Panc1 (cell line): ENCODE data around the gene FSTL1. TPM values are rescaled to one million over a fixed set of nuclear protein-coding genes. Genes with fewer than 3 reads are reported as not detected.

ENCODE experiments used
- ATAC-seq: fragments of 200-7000 bp; cut with Tn5 transposase; 2 replicates; pipeline ENCODE4 v1.9.1; 2020; ENCODE audit warnings: mild to moderate bottlenecking, moderate library complexity
- BruUV-seq: library from RNA; stranded (reverse); fragments of 400-500 nt; replicated peaks from 2 replicates; lab custom pipeline; 2021; lab: Mats Ljungman, UMichigan
- CTCF ChIA-PET: fragments of 300-600 bp; sonication (Branson Sonifier 250); formaldehyde crosslinking; loops from one replicate; lab custom pipeline; 2022; ENCODE audit warnings: antibody characterized with exemption; lab: Charles Lee
- POLR2A ChIA-PET: fragments of 300-600 bp; sonication (Branson Sonifier 250); formaldehyde crosslinking; loops from one replicate; lab custom pipeline; 2022; ENCODE audit warnings: antibody characterized with exemption; lab: Charles Lee
- DNase-seq: peaks from one replicate; pipeline ENCODE4 v3.0.0-alpha.2; 2010; ENCODE audit warnings: low read depth, low spot score
- H3K27ac ChIP-seq: 2 replicates; pipeline ENCODE4 v1.5.1; 2011; ENCODE audit warnings: mild to moderate bottlenecking, low read length, inconsistent platforms
- H3K27me3 ChIP-seq: fragments of 200-500 bp; sonication (Bioruptor generic); 2 replicates; pipeline ENCODE4 v1.6.0; 2014; ENCODE audit warnings: low read length, inconsistent platforms; ENCODE audit not compliant: control insufficient read depth, insufficient read depth
- H3K36me3 ChIP-seq: fragments of 200-500 bp; sonication (Bioruptor generic); 2 replicates; pipeline ENCODE4 v1.5.1; 2014; ENCODE audit warnings: inconsistent platforms, mild to moderate bottlenecking, low read length, moderate library complexity; ENCODE audit not compliant: control insufficient read depth, insufficient read depth
- H3K4me1 ChIP-seq: 2 replicates; pipeline ENCODE4 v1.5.1; 2011; ENCODE audit warnings: inconsistent platforms, mild to moderate bottlenecking, low read length, moderate library complexity; ENCODE audit not compliant: control insufficient read depth, insufficient read depth
- H3K4me3 ChIP-seq, 2 experiments: 2 replicates each; pipeline ENCODE4 v1.5.1; 2011 to 2012; ENCODE audit warnings: low read depth in 2 of 2, low read length in 2 of 2, mild to moderate bottlenecking in 2 of 2, inconsistent platforms in 1 of 2, moderate library complexity in 1 of 2
- H3K9me3 ChIP-seq: fragments of 200-500 bp; sonication (Bioruptor generic); 2 replicates; pipeline ENCODE4 v1.5.1; 2014; ENCODE audit warnings: low read depth, mild to moderate bottlenecking, inconsistent platforms, low read length, moderate library complexity; ENCODE audit not compliant: control insufficient read depth, insufficient read depth
- CTCF ChIP-seq: fragments of 450-650 bp; IDR thresholded peaks from 2 replicates; pipeline ENCODE4 v1.5.1; 2017; ENCODE audit warnings: mild to moderate bottlenecking
- POLR2AphosphoS5 ChIP-seq: IDR thresholded peaks from 2 replicates; pipeline ENCODE4 v1.6.1; 2012; ENCODE audit warnings: mild to moderate bottlenecking, low read depth, low read length, moderate library complexity
- REST ChIP-seq, 2 experiments: IDR thresholded peaks; 2 replicates each; pipeline ENCODE4 v1.6.1; 2011 to 2012; ENCODE audit warnings: low read depth in 2 of 2, control low read depth in 1 of 2, low read length in 1 of 2, mild to moderate bottlenecking in 1 of 2, moderate library complexity in 1 of 2; ENCODE audit not compliant: insufficient read depth in 1 of 2
- SIN3A ChIP-seq: IDR thresholded peaks from 2 replicates; pipeline ENCODE4 v1.6.1; 2012; ENCODE audit warnings: low read depth, mild to moderate bottlenecking, low read length, moderate library complexity, borderline replicate concordance; ENCODE audit not compliant: insufficient read depth
- TCF7L2 ChIP-seq: IDR thresholded peaks from 2 replicates; pipeline ENCODE4 v1.6.1; 2011; ENCODE audit warnings: mild to moderate bottlenecking, low read depth, low read length, inconsistent platforms
- in situ Hi-C: cut with HindIII; loops from 2 replicates; pipeline ENCODE4 v1.10.0; 2016; ENCODE audit warnings: low sequenced_read_pairs, low pct_unique_long_range_greater_than_20kb
- intact Hi-C: fragments of 100-400 bp; cut with micrococcal nuclease; formaldehyde crosslinking; loops from one replicate; pipeline ENCODE4 v1.10.0; 2022; ENCODE audit not compliant: unreplicated experiment
- total RNA-seq: library from RNA; stranded (reverse); gene quantifications from one replicate; pipeline ENCODE4 v1.2.1, GENCODE V29; 2021; ENCODE audit not compliant: unreplicated experiment

Gene FSTL1
- total RNA-seq, 1 experiment from 2014 or later = 9.2 TPM

GRCh38 chr3:120454076-120454689 is 3.4 kb upstream of the FSTL1 start:
- ChIA-PET CTCF (interaction anchor here (0.7 kb wide), 1 partner anchor 37 kb away, joined by 3 read pairs; no protein-coding TSS in a partner anchor), POLR2A (interaction anchor here (0.6 kb wide), 1 partner anchor 1188 kb away, joined by 6 read pairs; no protein-coding TSS in a partner anchor)
- H3K4me1 ChIP-seq = 0 out of 2 replicates have a peak, but pooled peaks cover under 1% of the 10 kb centered on the region
- H3K9me3 ChIP-seq = no peaks in the 10 kb centered on the region
- no peak overlapping the region for H3K27ac ChIP-seq
- H3K27me3 ChIP-seq = peaks cover 12% of the 10 kb centered on the region
- ATAC-seq (no peak), DNase-seq (no peak)
- intact Hi-C loops = no loop called here
- TF ChIP-seq CTCF (no peak), REST (IDR thresholded peaks at IDR 0.05; ENCODE audit: insufficient read depth in 1 of 2, low read depth in 2 of 2, low read length in 1 of 2) (no peak), POLR2AphosphoS5 (no peak), SIN3A (no peak), TCF7L2 (no peak)
- no peak overlapping the region for H3K4me3 ChIP-seq
- in situ Hi-C loops = no loop called here
- no peaks in the 10 kb centered on the region for H3K36me3 ChIP-seq
- no TSS peak for BruUV-seq

GRCh38 chr3:120452816-120453215 is 2.0 kb upstream of the FSTL1 start:
- TF ChIP-seq SIN3A (no peak), POLR2AphosphoS5 (no peak), CTCF (no peak), TCF7L2 (no peak), REST (IDR thresholded peaks at IDR 0.05; ENCODE audit: insufficient read depth in 1 of 2, low read depth in 2 of 2, low read length in 1 of 2) (no peak)
- H3K36me3 ChIP-seq = no peaks in the 10 kb centered on the region
- H3K4me3 ChIP-seq = no peak overlapping the region
- DNase-seq (no peak), ATAC-seq (no peak)
- in situ Hi-C loops (no loop called here), intact Hi-C loops (no loop called here)
- POLR2A ChIA-PET = no interaction called here
- no peaks in the 10 kb centered on the region for H3K9me3 ChIP-seq
- CTCF ChIA-PET = no interaction called here
- 0 out of 2 replicates have a peak, but pooled peaks cover 3% of the 10 kb centered on the region for H3K4me1 ChIP-seq
- H3K27ac ChIP-seq = no peak overlapping the region
- no TSS peak for BruUV-seq
- H3K27me3 ChIP-seq = peaks cover 16% of the 10 kb centered on the region
